Fibroblast of mammary gland (primary cell): ENCODE data around the gene NDUFAF8.

Experiments used
- DNase-seq: peaks from one replicate; pipeline ENCODE4 v3.0.0-alpha.2; 2010; ENCODE audit warnings: low read depth
- H3K4me3 ChIP-seq: 2 replicates; pipeline ENCODE4 v1.5.1; 2011; ENCODE audit warnings: low read depth, mild to moderate bottlenecking, low read length, moderate library complexity; ENCODE audit not compliant: control insufficient read depth
- TF ChIP-seq, protein P1 (sequence below): conservative IDR thresholded peaks from 2 replicates; pipeline ENCODE4 v1.5.1; 2011; ENCODE audit warnings: low read depth, low read length, inconsistent platforms; ENCODE audit not compliant: control insufficient read depth, insufficient read depth

Gene NDUFAF8

DNA sequence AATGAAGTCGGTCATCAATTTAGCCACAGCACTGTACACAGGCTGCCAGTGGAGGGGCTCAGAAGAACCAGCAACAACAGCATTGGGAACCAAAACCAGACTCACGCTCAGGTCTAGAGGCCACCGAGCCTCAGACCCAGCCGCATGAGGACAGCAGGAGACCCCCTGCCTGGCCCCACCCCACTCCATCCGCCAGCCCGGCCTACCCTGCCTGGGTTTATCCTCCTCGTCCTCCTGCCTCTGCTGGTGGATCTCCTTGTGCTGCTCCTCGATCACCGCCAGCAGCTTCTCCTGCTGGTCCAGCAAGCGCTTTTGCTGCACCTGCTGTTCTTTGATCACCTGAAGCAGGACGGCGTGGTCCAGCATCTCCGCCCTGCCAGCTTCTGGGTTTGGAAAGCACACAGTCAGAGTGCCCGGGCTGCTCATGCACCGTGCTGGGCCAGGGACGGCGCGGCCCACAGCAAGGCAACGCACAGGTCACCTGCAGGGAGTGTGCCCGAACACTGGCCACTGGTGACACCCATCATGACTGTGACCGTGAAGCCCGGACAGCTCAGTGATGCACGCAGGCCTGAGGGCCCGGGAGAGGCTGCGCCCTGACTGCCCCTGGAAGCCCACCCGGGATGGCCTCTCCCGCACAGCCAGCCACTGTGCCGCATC is 7.7 kb downstream of the NDUFAF8 start:
- TF ChIP-seq, protein P1, sequence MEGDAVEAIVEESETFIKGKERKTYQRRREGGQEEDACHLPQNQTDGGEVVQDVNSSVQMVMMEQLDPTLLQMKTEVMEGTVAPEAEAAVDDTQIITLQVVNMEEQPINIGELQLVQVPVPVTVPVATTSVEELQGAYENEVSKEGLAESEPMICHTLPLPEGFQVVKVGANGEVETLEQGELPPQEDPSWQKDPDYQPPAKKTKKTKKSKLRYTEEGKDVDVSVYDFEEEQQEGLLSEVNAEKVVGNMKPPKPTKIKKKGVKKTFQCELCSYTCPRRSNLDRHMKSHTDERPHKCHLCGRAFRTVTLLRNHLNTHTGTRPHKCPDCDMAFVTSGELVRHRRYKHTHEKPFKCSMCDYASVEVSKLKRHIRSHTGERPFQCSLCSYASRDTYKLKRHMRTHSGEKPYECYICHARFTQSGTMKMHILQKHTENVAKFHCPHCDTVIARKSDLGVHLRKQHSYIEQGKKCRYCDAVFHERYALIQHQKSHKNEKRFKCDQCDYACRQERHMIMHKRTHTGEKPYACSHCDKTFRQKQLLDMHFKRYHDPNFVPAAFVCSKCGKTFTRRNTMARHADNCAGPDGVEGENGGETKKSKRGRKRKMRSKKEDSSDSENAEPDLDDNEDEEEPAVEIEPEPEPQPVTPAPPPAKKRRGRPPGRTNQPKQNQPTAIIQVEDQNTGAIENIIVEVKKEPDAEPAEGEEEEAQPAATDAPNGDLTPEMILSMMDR: no peak
- no peak overlapping the region for H3K4me3 ChIP-seq
- no peak for DNase-seq

DNA sequence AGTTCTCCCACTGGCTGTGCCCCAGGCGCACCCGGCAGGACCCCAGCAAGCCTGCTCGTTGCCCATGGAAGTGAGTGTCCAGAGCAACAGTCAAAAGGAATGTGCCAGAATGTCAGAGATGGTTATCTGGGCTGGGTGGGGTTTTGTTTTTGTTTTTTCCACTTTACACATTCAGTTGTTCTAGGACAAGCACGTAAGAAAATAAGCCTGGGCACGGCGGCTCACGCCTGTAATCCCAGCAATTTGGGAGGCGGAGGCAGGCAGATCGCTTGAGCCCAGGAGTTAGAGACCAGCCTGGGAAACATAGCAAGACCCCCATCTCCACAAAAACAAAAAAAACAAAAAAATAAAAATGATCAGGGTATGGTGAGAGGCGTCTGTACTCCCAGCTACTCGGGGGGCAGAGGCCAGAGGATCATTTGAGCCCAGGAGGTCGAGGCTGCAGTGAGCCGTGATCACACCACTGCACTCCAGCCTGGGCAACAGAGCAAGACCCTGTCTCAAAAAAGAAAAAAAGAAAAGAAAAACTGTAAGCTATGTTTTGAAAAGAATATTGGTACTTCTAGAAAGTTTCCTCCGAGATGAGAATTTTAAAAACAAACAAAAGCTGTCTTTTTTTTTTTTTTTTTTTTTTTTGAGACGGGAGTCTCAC is 8.3 kb downstream of the NDUFAF8 start:
- TF ChIP-seq, protein P1: no peak
- H3K4me3 ChIP-seq: no peak overlapping the region
- DNase-seq: no peak

DNA sequence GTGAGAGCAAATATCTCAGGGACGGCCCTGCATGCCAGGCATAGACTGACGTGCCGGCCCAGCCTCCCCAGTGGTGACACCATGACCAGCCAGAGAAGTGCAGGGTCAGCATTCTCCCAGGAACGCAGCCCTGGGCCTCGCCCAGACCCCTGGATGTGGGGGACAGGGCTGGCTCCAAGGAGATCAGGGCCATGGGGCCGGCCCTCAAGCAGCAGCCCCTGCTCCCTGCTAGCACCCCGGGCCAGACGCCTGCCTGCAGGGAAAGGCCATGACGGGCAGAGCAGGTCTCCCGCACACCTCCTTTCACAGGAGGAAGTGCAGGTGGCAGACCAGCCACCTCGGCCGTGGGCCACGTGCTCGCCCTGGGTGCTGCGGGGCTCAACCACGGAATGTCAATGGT is 9.5 kb downstream of the NDUFAF8 start:
- H3K4me3 ChIP-seq: no peak overlapping the region
- TF ChIP-seq, protein P1: no peak
- no peak for DNase-seq

DNA sequence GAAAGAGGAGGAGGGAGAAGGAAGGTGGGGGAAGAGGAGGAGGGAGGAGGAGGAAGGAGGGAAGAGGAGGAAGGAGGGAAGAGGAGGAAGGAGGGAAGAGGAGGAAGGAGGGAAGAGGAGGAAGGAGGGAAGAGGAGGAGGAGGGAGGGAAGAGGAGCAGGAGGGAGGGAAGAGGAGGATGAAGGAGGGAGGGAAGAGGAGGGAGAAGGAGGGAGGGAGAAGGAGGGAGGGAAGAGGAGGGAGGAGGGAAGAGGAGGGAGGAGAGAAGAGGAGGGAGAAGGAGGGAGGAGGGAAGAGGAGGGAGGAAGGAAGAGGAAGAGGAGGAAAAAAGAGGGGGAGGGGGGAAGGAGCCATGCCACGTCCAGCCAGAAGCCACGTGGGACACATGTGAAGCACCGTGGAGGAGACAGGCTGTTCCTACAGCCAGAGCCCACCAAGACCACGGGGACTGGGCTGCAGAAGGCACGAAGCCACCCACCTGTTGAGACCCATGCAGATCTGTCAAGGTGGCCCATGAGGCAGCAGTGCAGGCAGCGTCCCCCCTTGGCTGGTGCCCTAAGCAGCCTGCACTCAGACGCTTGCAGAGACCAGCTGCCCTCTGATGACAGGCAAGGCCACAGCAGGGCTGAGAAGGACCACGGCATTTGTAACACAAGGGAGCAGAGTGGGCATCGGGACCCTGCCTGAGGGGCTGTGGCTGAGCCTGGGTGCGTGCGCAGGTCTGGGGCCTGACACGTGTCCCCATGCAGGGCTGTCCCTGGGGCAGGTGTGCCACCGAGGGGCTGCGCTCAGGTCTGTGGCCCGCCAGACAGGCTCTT is 10.3 kb downstream of the NDUFAF8 start:
- DNase-seq: peak; percentile 21
- no peak overlapping the region for H3K4me3 ChIP-seq
- TF ChIP-seq, protein P1: no peak

DNA sequence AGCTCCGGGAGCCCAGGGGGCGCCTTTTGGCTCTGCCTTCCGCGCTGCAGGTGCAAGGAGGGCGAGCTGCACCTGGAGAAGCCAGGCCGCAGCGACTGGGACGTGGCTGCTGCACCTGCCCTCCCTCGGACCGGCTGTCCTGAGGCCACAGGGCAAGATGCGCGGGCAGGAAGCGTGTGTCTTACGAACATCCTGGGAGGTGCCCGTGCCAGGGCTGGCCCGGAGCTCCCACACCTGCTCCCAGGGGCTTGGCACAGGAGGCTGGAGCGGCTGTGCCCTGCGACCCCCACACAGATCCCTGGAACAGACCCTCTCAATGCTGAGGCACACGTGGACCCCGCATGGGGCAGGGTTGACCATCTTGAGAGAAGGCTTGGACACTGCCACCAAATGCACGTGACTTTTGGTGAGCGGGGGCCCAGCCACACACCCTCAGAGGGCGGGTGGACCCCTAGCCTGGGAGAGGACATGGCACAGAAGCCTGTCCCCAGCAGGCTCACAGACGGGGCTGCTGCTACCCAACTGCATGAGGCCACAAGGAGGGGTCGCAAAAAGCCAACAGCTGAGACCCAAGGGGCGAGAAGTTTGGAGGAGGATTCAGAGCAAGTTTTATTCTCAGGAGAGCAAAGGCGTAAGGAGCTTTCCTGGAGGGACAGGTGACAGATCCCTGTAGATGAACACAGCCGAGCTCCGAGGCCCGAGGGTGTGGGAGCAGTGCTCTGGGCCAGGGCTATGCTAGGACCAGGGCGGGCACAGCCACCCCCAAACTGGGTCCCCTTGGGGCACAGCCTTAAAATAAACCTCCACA is 11.4 kb downstream of the NDUFAF8 start:
- DNase-seq: no peak
- TF ChIP-seq, protein P1: no peak
- H3K4me3 ChIP-seq: no peak overlapping the region

DNA sequence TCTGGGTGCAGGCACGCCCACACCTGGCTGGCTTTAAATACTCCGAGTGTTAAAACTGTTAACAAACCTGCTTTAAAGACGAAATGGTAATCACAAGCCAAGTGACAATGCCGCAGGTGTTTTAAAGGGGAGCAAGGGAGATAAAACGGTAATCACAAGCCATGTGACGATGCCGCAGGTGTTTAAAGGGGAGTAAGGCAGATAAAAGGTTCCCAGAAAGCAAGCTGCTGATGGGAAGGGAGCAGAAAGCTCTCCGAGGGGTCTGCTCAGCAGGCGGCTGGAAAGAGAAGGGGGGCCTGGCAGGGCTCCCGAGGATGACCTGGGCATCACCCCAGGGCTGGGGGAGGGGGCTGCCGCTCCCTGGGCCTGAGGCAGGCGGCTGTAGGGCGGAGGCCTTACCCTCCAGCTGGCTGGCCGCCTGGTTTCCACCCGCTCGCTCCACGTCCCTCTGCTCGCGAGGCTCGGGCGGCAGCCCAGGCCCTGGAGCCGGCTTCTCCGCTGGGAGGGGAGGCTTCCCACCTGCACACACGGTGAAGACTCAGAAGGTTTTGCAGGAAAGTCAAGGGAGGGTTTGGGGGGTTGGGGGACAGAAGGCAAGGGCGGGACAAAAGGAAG is 12.1 kb downstream of the NDUFAF8 start:
- H3K4me3 ChIP-seq: no peak overlapping the region
- TF ChIP-seq, protein P1: no peak
- no peak for DNase-seq
